K562 (cell line): ENCODE data around the gene HOXC5. TPM values are rescaled to one million over a fixed set of nuclear protein-coding genes. Genes with fewer than 3 reads are reported as not detected.

Experiments used
- ATAC-seq: fragments of 200-7000 bp; cut with Tn5 transposase; 3 replicates; pipeline ENCODE4 v1.9.1; 2020; ENCODE audit warnings: moderate library complexity
- BruUV-seq: library from RNA; stranded (reverse); fragments of 400-500 nt; replicated peaks from 2 replicates; lab custom pipeline; 2021; lab: Mats Ljungman, UMichigan
- CTCF ChIA-PET: fragments of 300-600 bp; formaldehyde crosslinking; extraction: SDS; loops from one replicate; lab custom pipeline; 2021; ENCODE audit warnings: low intra/inter-chr PET ratio; lab: Yijun Ruan, JAX
- POLR2A ChIA-PET: fragments of 300-600, 350-650 bp; sonication (Branson Sonifier 250); formaldehyde crosslinking; extraction: SDS; loops from one replicate; lab custom pipeline; 2021; ENCODE audit warnings: antibody characterized with exemption, inconsistent platforms; lab: Yijun Ruan, JAX
- DNase-seq, 4 experiments: peaks; one replicate each; pipeline versions ENCODE4 v3.0.0 to v3.0.0-alpha.2; 2011 to 2018; ENCODE audit warnings: low spot score in 3 of 4, mixed read lengths in 3 of 4; ENCODE audit errors: extremely low read depth in 1 of 4
- FAIRE-seq: peaks from 2 replicates; lab custom pipeline; 2011; peaks lifted over from hg19 to GRCh38; lab: Jason Lieb, UNC
- H2AFZ ChIP-seq: 2 replicates; pipeline ENCODE4 v1.6.0; 2011; ENCODE audit warnings: low read depth, low read length, control low read depth, inconsistent platforms
- H3K27ac ChIP-seq: fragments of 200-600 bp; 3 replicates; pipeline ENCODE4 v1.8.0; 2011; ENCODE audit warnings: low read depth, mild to moderate bottlenecking, control low read depth, inconsistent platforms, low read length, moderate library complexity, mixed read lengths; ENCODE audit errors: extremely low read depth
- H3K27me3 ChIP-seq, 2 experiments: fragments of 300-600 bp in 1 of 2; 2 replicates in 1 of 2; 3 replicates in 1 of 2; pipeline versions ENCODE4 v1.6.0 to v1.8.0; 2011; ENCODE audit warnings: inconsistent platforms in 2 of 2, low read length in 2 of 2, mild to moderate bottlenecking in 1 of 2, mixed read lengths in 1 of 2, moderate library complexity in 1 of 2; ENCODE audit not compliant: control insufficient read depth in 2 of 2, insufficient read depth in 2 of 2
- H3K36me3 ChIP-seq: fragments of 300-600 bp; 3 replicates; pipeline ENCODE4 v1.8.0; 2011; ENCODE audit warnings: mild to moderate bottlenecking, low read length, inconsistent platforms; ENCODE audit not compliant: control insufficient read depth, insufficient read depth
- H3K4me1 ChIP-seq, 2 experiments: fragments of 200-600 bp in 1 of 2; replicated peaks in 1 of 2; 2 replicates in 1 of 2; 3 replicates in 1 of 2; pipeline versions ENCODE4 v1.5.1 to v1.8.0; 2011; ENCODE audit warnings: inconsistent platforms in 2 of 2, low read length in 2 of 2, mild to moderate bottlenecking in 1 of 2, mixed read lengths in 1 of 2, moderate library complexity in 1 of 2; ENCODE audit not compliant: control insufficient read depth in 2 of 2, insufficient read depth in 2 of 2
- H3K4me2 ChIP-seq: 2 replicates; pipeline ENCODE4 v1.6.1; 2011; ENCODE audit warnings: low read length, control low read depth, inconsistent platforms, mixed read lengths; ENCODE audit not compliant: insufficient read depth
- H3K4me3 ChIP-seq: fragments of 200-600 bp; sonication (generic), shearing (Covaris generic); 2 replicates; pipeline ENCODE4 v1.5.1; 2016; ENCODE audit warnings: control low read depth, inconsistent platforms
- H3K79me2 ChIP-seq: fragments of 200-600 bp; 3 replicates; pipeline ENCODE4 v1.8.0; 2011; ENCODE audit warnings: low read length, inconsistent platforms; ENCODE audit not compliant: control insufficient read depth, insufficient read depth
- H3K9ac ChIP-seq, 2 experiments: 2 replicates each; pipeline versions ENCODE4 v1.6.0 to v1.6.1; 2011; ENCODE audit warnings: low read depth in 2 of 2, low read length in 2 of 2, control low read depth in 1 of 2, inconsistent platforms in 1 of 2, mild to moderate bottlenecking in 1 of 2, mixed read lengths in 1 of 2; ENCODE audit not compliant: insufficient read depth in 1 of 2
- H3K9me1 ChIP-seq: one replicate; pipeline ENCODE4 v1.6.0; 2011; ENCODE audit warnings: inconsistent platforms, mild to moderate bottlenecking, low read length, moderate library complexity; ENCODE audit not compliant: control insufficient read depth, insufficient read depth
- H3K9me3 ChIP-seq: replicated peaks from 2 replicates; pipeline ENCODE4 v1.5.1; 2011; ENCODE audit warnings: low read depth, low read length, inconsistent platforms; ENCODE audit not compliant: control insufficient read depth, insufficient read depth
- H4K20me1 ChIP-seq: replicated peaks from 2 replicates; pipeline ENCODE4 v1.6.1; 2011; ENCODE audit warnings: low read length, inconsistent platforms, mixed read lengths; ENCODE audit not compliant: control insufficient read depth, insufficient read depth
- CEBPG ChIP-seq, 3 experiments: fragments of 200-800 bp in 1 of 3; sonication (Bioruptor generic) in 1 of 3; sonication (generic) in 1 of 3; formaldehyde crosslinking in 1 of 3; IDR thresholded peaks in 2 of 3; conservative IDR thresholded peaks in 1 of 3; 2 replicates each; pipeline versions ENCODE4 v1.6.1 to v1.8.0; 2016 to 2022; ENCODE audit warnings: missing compliant biosample characterization in 2 of 3, missing genetic modification characterization in 2 of 3, mild to moderate bottlenecking in 1 of 3, missing genetic modification reagents in 1 of 3
- ZFX ChIP-seq: sonication (generic); formaldehyde crosslinking; IDR thresholded peaks from 2 replicates; pipeline ENCODE4 v1.8.0; 2022; ENCODE audit warnings: mild to moderate bottlenecking, missing genetic modification reagents, moderate library complexity
- WGBS: fragments of 100-300 bp; shearing (Covaris generic); methylation state at CpG from one replicate; pipeline ENCODE4 v1.1.6; 2016; ENCODE audit warnings: low coverage, mixed read lengths; ENCODE audit not compliant: insufficient coverage; ENCODE audit errors: missing lambda C conversion rate; 5-methylcytosine and 5-hydroxymethylcytosine counted together
- in situ Hi-C: fragments of 300-500 bp; cut with MboI; formaldehyde crosslinking; loops from 4 replicates; pipeline ENCODE4 v1.15.0; 2018; ENCODE audit warnings: inconsistent platforms, mixed read lengths
- intact Hi-C: fragments of 100-400 bp; cut with micrococcal nuclease; formaldehyde crosslinking; loops from 2 replicates; pipeline ENCODE4 v1.14.2; 2022
- polyA plus RNA-seq, 8 experiments: library from polyadenylated mRNA; depleted of rRNA in 4 of 8; stranded (reverse) in 5 of 8; unstranded in 3 of 8; fragments of >200 nt; fragmentation: Nextera tagmentation in 2 of 8; fragmentation: Illumina TruSeq in 1 of 8; extraction: Ambion mirVana in 2 of 8; extraction: Trizol in 1 of 8; gene quantifications; 2 replicates each; pipeline versions ENCODE4 v1.2.1 to v1.2.3, GENCODE V29; 2011 to 2014; ENCODE audit warnings: inconsistent platforms in 1 of 8, missing spikeins in 1 of 8
- total RNA-seq, 7 experiments: library from RNA; depleted of rRNA in 6 of 7; stranded (reverse); fragments of >200 nt in 6 of 7; fragmentation: Illumina TruSeq in 2 of 7; extraction: Trizol in 2 of 7; gene quantifications; 2 replicates each; pipeline versions ENCODE4 v1.2.1 to v1.2.3, GENCODE V29; 2011 to 2021; ENCODE audit warnings: low replicate concordance in 1 of 7
- TF ChIP-seq, protein P1 (sequence below): sonication (generic); formaldehyde crosslinking; IDR thresholded peaks from 2 replicates; pipeline ENCODE4 v1.8.1; 2023; ENCODE audit warnings: mild to moderate bottlenecking, missing genetic modification reagents

The HOXC5 gene
- total and polyA plus RNA-seq, 9 of the 15 experiments (the other 6 are each of a cell fraction or from before 2014, with no cell fraction given): 0.10 to 0.44 (median 0.18) TPM; not detected in 4

DNA sequence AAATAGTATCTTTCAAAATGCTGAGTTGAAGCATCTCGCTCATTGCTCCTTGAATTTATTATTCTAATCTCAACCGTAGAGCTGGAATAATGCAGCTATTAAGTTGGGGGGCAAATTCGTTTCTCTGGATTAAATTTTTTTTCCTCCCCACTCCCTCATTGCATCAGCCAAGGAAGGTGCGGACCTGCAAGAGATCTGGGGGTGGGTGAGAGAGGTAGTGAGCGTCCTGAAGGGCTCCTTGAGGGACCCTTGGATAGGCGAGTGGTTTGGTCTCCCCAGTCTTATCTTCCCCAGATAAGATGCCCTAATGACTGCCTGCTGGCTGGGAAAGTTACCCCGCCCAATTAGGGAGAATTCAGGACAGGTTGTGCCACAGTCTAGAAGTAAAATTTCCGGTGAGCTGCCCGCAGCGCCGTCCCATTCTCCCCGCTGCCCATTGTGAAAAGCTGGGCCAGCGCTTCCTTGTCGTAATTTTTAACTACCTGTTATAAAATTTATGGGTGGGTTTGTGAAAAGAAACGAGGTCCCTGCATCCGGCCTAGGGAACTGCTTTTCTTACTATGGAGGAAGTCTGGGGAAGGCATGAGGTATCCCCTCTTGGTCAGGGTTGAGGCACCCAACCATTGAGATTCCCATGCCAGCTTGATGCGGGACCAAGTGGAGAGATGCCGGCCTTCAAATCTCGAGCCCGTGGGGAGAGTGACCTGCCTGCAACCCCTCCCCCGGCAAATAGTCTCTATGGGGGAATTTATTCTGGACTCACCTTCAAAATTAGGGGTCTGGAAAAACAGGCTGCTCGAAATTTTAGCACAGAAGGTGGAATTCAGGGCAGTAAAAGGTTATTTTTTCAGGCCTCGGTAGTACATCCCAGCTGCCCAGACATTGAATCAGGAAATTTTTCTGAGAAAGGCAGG, 17.6 kb upstream of the HOXC5 start:
- H3K36me3 ChIP-seq: no peaks in the 10 kb centered on the region
- ATAC-seq: no peak
- H3K9me3 ChIP-seq: no peaks in the 10 kb centered on the region
- no peaks in the 10 kb centered on the region for H4K20me1 ChIP-seq
- in situ Hi-C loops: no loop called here
- DNase-seq: no peak
- peak; percentile 24; the same call in 1 of the 2 replicates for TF ChIP-seq CEBPG (CRISPR knock-in tag; IDR thresholded peaks at IDR 0.05)
- no peak for TF ChIP-seq CEBPG (tag; conservative IDR thresholded peaks at IDR 0.05 in 1 of 2, IDR thresholded peaks at IDR 0.05 in 1 of 2)
- TF ChIP-seq, protein P1, sequence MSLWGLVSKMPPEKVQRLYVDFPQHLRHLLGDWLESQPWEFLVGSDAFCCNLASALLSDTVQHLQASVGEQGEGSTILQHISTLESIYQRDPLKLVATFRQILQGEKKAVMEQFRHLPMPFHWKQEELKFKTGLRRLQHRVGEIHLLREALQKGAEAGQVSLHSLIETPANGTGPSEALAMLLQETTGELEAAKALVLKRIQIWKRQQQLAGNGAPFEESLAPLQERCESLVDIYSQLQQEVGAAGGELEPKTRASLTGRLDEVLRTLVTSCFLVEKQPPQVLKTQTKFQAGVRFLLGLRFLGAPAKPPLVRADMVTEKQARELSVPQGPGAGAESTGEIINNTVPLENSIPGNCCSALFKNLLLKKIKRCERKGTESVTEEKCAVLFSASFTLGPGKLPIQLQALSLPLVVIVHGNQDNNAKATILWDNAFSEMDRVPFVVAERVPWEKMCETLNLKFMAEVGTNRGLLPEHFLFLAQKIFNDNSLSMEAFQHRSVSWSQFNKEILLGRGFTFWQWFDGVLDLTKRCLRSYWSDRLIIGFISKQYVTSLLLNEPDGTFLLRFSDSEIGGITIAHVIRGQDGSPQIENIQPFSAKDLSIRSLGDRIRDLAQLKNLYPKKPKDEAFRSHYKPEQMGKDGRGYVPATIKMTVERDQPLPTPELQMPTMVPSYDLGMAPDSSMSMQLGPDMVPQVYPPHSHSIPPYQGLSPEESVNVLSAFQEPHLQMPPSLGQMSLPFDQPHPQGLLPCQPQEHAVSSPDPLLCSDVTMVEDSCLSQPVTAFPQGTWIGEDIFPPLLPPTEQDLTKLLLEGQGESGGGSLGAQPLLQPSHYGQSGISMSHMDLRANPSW (CRISPR knock-in tag): no peak
- TF ChIP-seq ZFX (CRISPR knock-in tag): peak; percentile 14; the same call in 1 of the 2 replicates
- WGBS: 72% methylated on average over 23 of the region's 23 CpGs
- ChIA-PET CTCF (no interaction called here), POLR2A (interaction anchor here (0.6 to 1.2 kb wide), 3 partner anchors 18 to 675 kb away, joined by 3 to 4 read pairs (median 3); no protein-coding TSS in a partner anchor)
- peaks cover 19 to 33% of the 10 kb centered on the region in 2 experiments for H3K4me1 ChIP-seq
- no peak overlapping the region for H3K4me3 ChIP-seq
- no peak for FAIRE-seq
- H2AFZ ChIP-seq: no peak overlapping the region
- H3K9ac ChIP-seq: no peak overlapping the region
- H3K27me3 ChIP-seq: no peaks in the 10 kb centered on the region
- H3K9me1 ChIP-seq: no peaks in the 10 kb centered on the region
- H3K27ac ChIP-seq: no peak overlapping the region
- peaks cover 3% of the 10 kb centered on the region; the same call in 2 of the 3 replicates for H3K79me2 ChIP-seq
- no TSS peak for BruUV-seq
- H3K4me2 ChIP-seq: no peak overlapping the region
- intact Hi-C loops: loop anchor here (10.0 kb wide), 1 partner anchor 280 kb away; no protein-coding TSS in a partner anchor
